ENCODE data around the gene RNASEH2C. TPM values are rescaled to one million over a fixed set of nuclear protein-coding genes. Genes with fewer than 3 reads are reported as not detected.

RNASEH2C gene
- total and polyA plus RNA-seq, 9 donors: 23.3 to 37.8 (median 27.0) TPM

GRCh38 chr11:65722261-65722660, 1.7 kb upstream of the RNASEH2C start:
- H3K9me3 ChIP-seq (replicated peaks; ENCODE audit: control insufficient read depth, low read depth, low read length): no peaks in the 10 kb centered on the region
- 60% methylated on average over 1 of the region's 1 CpG for WGBS (ENCODE audit: insufficient coverage)

GRCh38 chr11:65719871-65720210, 757 bp downstream of the RNASEH2C start:
- peaks cover 19% of the 10 kb centered on the region for H3K4me1 ChIP-seq (ENCODE audit: control insufficient read depth, insufficient read depth, low read length)
- no peak for DNase-seq
- H3K27me3 ChIP-seq (ENCODE audit: control insufficient read depth, insufficient read depth, low read length): no peaks in the 10 kb centered on the region
- whole genome bisulfite sequencing (ENCODE audit: insufficient coverage): 2% methylated on average over 12 of the region's 17 CpGs
- H3K36me3 ChIP-seq (ENCODE audit: control insufficient read depth, insufficient read depth, low read length): peaks cover 51% of the 10 kb centered on the region
- H3K4me3 ChIP-seq (ENCODE audit: low read length): peak overlapping the region; percentile 68
- peak overlapping the region; percentile 82 for H3K27ac ChIP-seq (ENCODE audit: low read length)
- H3K9me3 ChIP-seq (replicated peaks; ENCODE audit: control insufficient read depth, low read depth, low read length): no peaks in the 10 kb centered on the region

More at GRCh38 chr11:65722261-65722660, 1.7 kb upstream of the RNASEH2C start:
- H3K4me3 ChIP-seq (ENCODE audit: low read length): no peak overlapping the region
- H3K4me1 ChIP-seq (ENCODE audit: control insufficient read depth, insufficient read depth, low read length): peaks cover 19% of the 10 kb centered on the region
- no peak for DNase-seq
- H3K27me3 ChIP-seq (ENCODE audit: control insufficient read depth, insufficient read depth, low read length): no peaks in the 10 kb centered on the region
- peaks cover 27% of the 10 kb centered on the region for H3K36me3 ChIP-seq (ENCODE audit: control insufficient read depth, insufficient read depth, low read length)
- no peak overlapping the region for H3K27ac ChIP-seq (ENCODE audit: low read length)

- 75% methylated on average over 8 of the region's 10 CpGs for WGBS (ENCODE audit: insufficient coverage)
- peak overlapping the region; percentile 68 for H3K4me3 ChIP-seq (ENCODE audit: low read length)
- peaks cover 19% of the 10 kb centered on the region for H3K4me1 ChIP-seq (ENCODE audit: control insufficient read depth, insufficient read depth, low read length)
- no peaks in the 10 kb centered on the region for H3K27me3 ChIP-seq (ENCODE audit: control insufficient read depth, insufficient read depth, low read length)
- peaks cover 59% of the 10 kb centered on the region for H3K36me3 ChIP-seq (ENCODE audit: control insufficient read depth, insufficient read depth, low read length)
- H3K9me3 ChIP-seq (replicated peaks; ENCODE audit: control insufficient read depth, low read depth, low read length): no peaks in the 10 kb centered on the region
- no peak for DNase-seq
- no peak overlapping the region for H3K27ac ChIP-seq (ENCODE audit: low read length)
Measured at GRCh38 chr11:65718964-65719492, 1.6 kb downstream of the RNASEH2C start.

- no peaks in the 10 kb centered on the region for H3K9me3 ChIP-seq (replicated peaks; ENCODE audit: control insufficient read depth, low read depth, low read length)
- DNase-seq: no peak
- no peak overlapping the region for H3K27ac ChIP-seq (ENCODE audit: low read length)
- H3K4me3 ChIP-seq (ENCODE audit: low read length): no peak overlapping the region
- H3K27me3 ChIP-seq (ENCODE audit: control insufficient read depth, insufficient read depth, low read length): no peaks in the 10 kb centered on the region
- H3K36me3 ChIP-seq (ENCODE audit: control insufficient read depth, insufficient read depth, low read length): peaks cover 64% of the 10 kb centered on the region
- 93% methylated on average over 4 of the region's 4 CpGs for WGBS (ENCODE audit: insufficient coverage)
- peaks cover 19% of the 10 kb centered on the region for H3K4me1 ChIP-seq (ENCODE audit: control insufficient read depth, insufficient read depth, low read length)
Measured at GRCh38 chr11:65718531-65718930, 2.1 kb downstream of the RNASEH2C start.

GRCh38 chr11:65717906-65718305, 2.7 kb downstream of the RNASEH2C start:
- peaks cover 70% of the 10 kb centered on the region for H3K36me3 ChIP-seq (ENCODE audit: control insufficient read depth, insufficient read depth, low read length)
- no peak overlapping the region for H3K27ac ChIP-seq (ENCODE audit: low read length)
- H3K27me3 ChIP-seq (ENCODE audit: control insufficient read depth, insufficient read depth, low read length): no peaks in the 10 kb centered on the region
- no peaks in the 10 kb centered on the region for H3K9me3 ChIP-seq (replicated peaks; ENCODE audit: control insufficient read depth, low read depth, low read length)
- peaks cover 24% of the 10 kb centered on the region for H3K4me1 ChIP-seq (ENCODE audit: control insufficient read depth, insufficient read depth, low read length)
- no peak for DNase-seq
- no peak overlapping the region for H3K4me3 ChIP-seq (ENCODE audit: low read length)
- 81% methylated on average over 6 of the region's 6 CpGs for WGBS (ENCODE audit: insufficient coverage)

GRCh38 chr11:65716774-65717405, 3.7 kb downstream of the RNASEH2C start:
- no peaks in the 10 kb centered on the region for H3K27me3 ChIP-seq (ENCODE audit: control insufficient read depth, insufficient read depth, low read length)

GRCh38 chr11:65716302-65716701, 4.3 kb downstream of the RNASEH2C start:
- WGBS (ENCODE audit: insufficient coverage): 80% methylated on average over 7 of the region's 7 CpGs
- no peak overlapping the region for H3K4me3 ChIP-seq (ENCODE audit: low read length)
- H3K27ac ChIP-seq (ENCODE audit: low read length): no peak overlapping the region
- DNase-seq: no peak
- H3K9me3 ChIP-seq (replicated peaks; ENCODE audit: control insufficient read depth, low read depth, low read length): no peaks in the 10 kb centered on the region
- H3K36me3 ChIP-seq (ENCODE audit: control insufficient read depth, insufficient read depth, low read length): peaks cover 73% of the 10 kb centered on the region
- no peaks in the 10 kb centered on the region for H3K27me3 ChIP-seq (ENCODE audit: control insufficient read depth, insufficient read depth, low read length)
- H3K4me1 ChIP-seq (ENCODE audit: control insufficient read depth, insufficient read depth, low read length): peaks cover 32% of the 10 kb centered on the region

More at GRCh38 chr11:65716774-65717405, 3.7 kb downstream of the RNASEH2C start:
- H3K36me3 ChIP-seq (ENCODE audit: control insufficient read depth, insufficient read depth, low read length): peaks cover 73% of the 10 kb centered on the region
- H3K4me3 ChIP-seq (ENCODE audit: low read length): no peak overlapping the region
- 82% methylated on average over 8 of the region's 14 CpGs for WGBS (ENCODE audit: insufficient coverage)
- no peak for DNase-seq
- H3K27ac ChIP-seq (ENCODE audit: low read length): no peak overlapping the region
- H3K4me1 ChIP-seq (ENCODE audit: control insufficient read depth, insufficient read depth, low read length): peaks cover 29% of the 10 kb centered on the region
- no peaks in the 10 kb centered on the region for H3K9me3 ChIP-seq (replicated peaks; ENCODE audit: control insufficient read depth, low read depth, low read length)

GRCh38 chr11:65714433-65714832, 6.2 kb downstream of the RNASEH2C start:
- no peak for DNase-seq
- Histone ChIP-seq H3K36me3 (ENCODE audit: control insufficient read depth, insufficient read depth, low read length) (peaks cover 68% of the 10 kb centered on the region), H3K4me3 (ENCODE audit: low read length) (no peak overlapping the region), H3K27me3 (ENCODE audit: control insufficient read depth, insufficient read depth, low read length) (no peaks in the 10 kb centered on the region), H3K27ac (ENCODE audit: low read length) (no peak overlapping the region), H3K4me1 (ENCODE audit: control insufficient read depth, insufficient read depth, low read length) (peaks cover 29% of the 10 kb centered on the region), H3K9me3 (replicated peaks; ENCODE audit: control insufficient read depth, low read depth, low read length) (no peaks in the 10 kb centered on the region)
- WGBS (ENCODE audit: insufficient coverage): 89% methylated on average over 9 of the region's 16 CpGs

GRCh38 chr11:65713212-65713969, 7.2 kb downstream of the RNASEH2C start:
- 94% methylated on average over 20 of the region's 24 CpGs for WGBS (ENCODE audit: insufficient coverage)
- H3K36me3 ChIP-seq (ENCODE audit: control insufficient read depth, insufficient read depth, low read length): peaks cover 57% of the 10 kb centered on the region
- H3K9me3 ChIP-seq (replicated peaks; ENCODE audit: control insufficient read depth, low read depth, low read length): no peaks in the 10 kb centered on the region
- no peak for DNase-seq
- no peak overlapping the region for H3K4me3 ChIP-seq (ENCODE audit: low read length)
- H3K4me1 ChIP-seq (ENCODE audit: control insufficient read depth, insufficient read depth, low read length): peaks cover 20% of the 10 kb centered on the region
- no peaks in the 10 kb centered on the region for H3K27me3 ChIP-seq (ENCODE audit: control insufficient read depth, insufficient read depth, low read length)
- H3K27ac ChIP-seq (ENCODE audit: low read length): no peak overlapping the region

- H3K27ac ChIP-seq (ENCODE audit: low read length): peak overlapping the region; percentile 95
- H3K36me3 ChIP-seq (ENCODE audit: control insufficient read depth, insufficient read depth, low read length): peaks cover 50% of the 10 kb centered on the region
- H3K4me1 ChIP-seq (ENCODE audit: control insufficient read depth, insufficient read depth, low read length): peaks cover 17% of the 10 kb centered on the region
- H3K9me3 ChIP-seq (replicated peaks; ENCODE audit: control insufficient read depth, low read depth, low read length): no peaks in the 10 kb centered on the region
- peak overlapping the region; percentile 83 for H3K4me3 ChIP-seq (ENCODE audit: low read length)
- no peaks in the 10 kb centered on the region for H3K27me3 ChIP-seq (ENCODE audit: control insufficient read depth, insufficient read depth, low read length)
- WGBS (ENCODE audit: insufficient coverage): 0% methylated on average over 2 of the region's 11 CpGs
- DNase-seq: no peak
Measured at GRCh38 chr11:65712633-65713076, 7.9 kb downstream of the RNASEH2C start.
